H9 (cell line): Measurements from ENCODE around the gene RHBDF1. TPM values are rescaled to one million over a fixed set of nuclear protein-coding genes. Genes with fewer than 3 reads are reported as not detected.
A peak's percentile ranks its signal among the peaks of the same experiment; 100 is the strongest.

Experiments used
- DNase-seq: peaks from one replicate; pipeline ENCODE4 v3.0.0-alpha.2; 2017
- H2AFZ ChIP-seq: one replicate; pipeline ENCODE4 v1.6.1; 2013; ENCODE audit warnings: mild to moderate bottlenecking, low read length, control low read depth, moderate library complexity
- H2AK5ac ChIP-seq: 2 replicates; pipeline ENCODE4 v1.6.1; 2013; ENCODE audit warnings: low read length, control low read depth, mixed read lengths; ENCODE audit not compliant: insufficient read length
- H2BK120ac ChIP-seq: one replicate; pipeline ENCODE4 v1.6.1; 2013; ENCODE audit warnings: low read depth, mild to moderate bottlenecking, low read length, control low read depth, inconsistent platforms; ENCODE audit not compliant: poor library complexity, severe bottlenecking
- H2BK12ac ChIP-seq: 2 replicates; pipeline ENCODE4 v1.6.1; 2013; ENCODE audit warnings: low read length, control low read depth, mixed read lengths, low read depth; ENCODE audit not compliant: insufficient read length
- H2BK15ac ChIP-seq: 2 replicates; pipeline ENCODE4 v1.6.1; 2013; ENCODE audit warnings: low read depth, low read length, control low read depth
- H2BK20ac ChIP-seq: one replicate; pipeline ENCODE4 v1.6.1; 2013; ENCODE audit warnings: low read depth, mild to moderate bottlenecking, low read length, control low read depth, inconsistent platforms; ENCODE audit not compliant: poor library complexity, severe bottlenecking
- H2BK5ac ChIP-seq: 2 replicates; pipeline ENCODE4 v1.6.1; 2013; ENCODE audit warnings: low read length, control low read depth, mixed read lengths; ENCODE audit not compliant: insufficient read length
- H3K14ac ChIP-seq: 2 replicates; pipeline ENCODE4 v1.6.1; 2013; ENCODE audit warnings: low read length, control low read depth; ENCODE audit not compliant: insufficient read depth
- H3K18ac ChIP-seq: 2 replicates; pipeline ENCODE4 v1.6.1; 2013; ENCODE audit warnings: low read depth, mild to moderate bottlenecking, mixed read lengths, low read length, control low read depth; ENCODE audit not compliant: insufficient read length
- H3K23ac ChIP-seq: 2 replicates; pipeline ENCODE4 v1.6.1; 2013; ENCODE audit warnings: low read length, control low read depth, mixed read lengths, low read depth; ENCODE audit not compliant: insufficient read length
- H3K23me2 ChIP-seq: 2 replicates; pipeline ENCODE4 v1.6.1; 2013; ENCODE audit warnings: low read depth, mild to moderate bottlenecking, mixed read lengths, low read length, control low read depth; ENCODE audit not compliant: insufficient read length, poor library complexity, severe bottlenecking
- H3K27ac ChIP-seq: 2 replicates; pipeline ENCODE4 v1.5.1; 2013; ENCODE audit warnings: low read length, control low read depth, mixed read lengths, low read depth; ENCODE audit not compliant: insufficient read length
- H3K27me3 ChIP-seq: 2 replicates; pipeline ENCODE4 v1.6.1; 2013; ENCODE audit warnings: low read length, control low read depth, inconsistent platforms; ENCODE audit not compliant: insufficient read depth
- H3K4ac ChIP-seq: 2 replicates; pipeline ENCODE4 v1.6.1; 2013; ENCODE audit warnings: low read depth, mild to moderate bottlenecking, control low read depth, inconsistent platforms, low read length, moderate library complexity
- H3K4me1 ChIP-seq: 2 replicates; pipeline ENCODE4 v1.6.1; 2013; ENCODE audit warnings: low read length, control low read depth, inconsistent platforms; ENCODE audit not compliant: insufficient read depth
- H3K4me2 ChIP-seq: 2 replicates; pipeline ENCODE4 v1.6.1; 2013; ENCODE audit warnings: low read length, control low read depth, mixed read lengths; ENCODE audit not compliant: insufficient read length, insufficient read depth
- H3K56ac ChIP-seq: 2 replicates; pipeline ENCODE4 v1.6.1; 2013; ENCODE audit warnings: low read depth, mild to moderate bottlenecking, mixed read lengths, low read length, control low read depth; ENCODE audit not compliant: insufficient read length
- H3K79me1 ChIP-seq: 2 replicates; pipeline ENCODE4 v1.6.1; 2013; ENCODE audit warnings: low read depth, mild to moderate bottlenecking, moderate library complexity, low read length, control low read depth, inconsistent platforms; ENCODE audit not compliant: insufficient read depth, poor library complexity, severe bottlenecking
- H3K79me2 ChIP-seq: 2 replicates; pipeline ENCODE4 v1.6.1; 2013; ENCODE audit warnings: low read length, control low read depth, inconsistent platforms; ENCODE audit not compliant: insufficient read depth
- H3K9ac ChIP-seq: 2 replicates; pipeline ENCODE4 v1.6.1; 2013; ENCODE audit warnings: low read length, control low read depth, mixed read lengths; ENCODE audit not compliant: insufficient read length; ENCODE audit errors: extremely low read depth
- H3K9me3 ChIP-seq: one replicate; pipeline ENCODE4 v1.6.1; 2013; ENCODE audit warnings: low read depth, low read length, inconsistent platforms; ENCODE audit not compliant: control insufficient read depth
- H3T11ph ChIP-seq: one replicate; pipeline ENCODE4 v1.6.1; 2013; ENCODE audit warnings: mild to moderate bottlenecking, low read length, control low read depth, inconsistent platforms
- H4K20me1 ChIP-seq: one replicate; pipeline ENCODE4 v1.6.1; 2013; ENCODE audit not compliant: control insufficient read depth, insufficient read length, insufficient read depth
- H4K5ac ChIP-seq: 2 replicates; pipeline ENCODE4 v1.6.1; 2013; ENCODE audit warnings: low read depth, mild to moderate bottlenecking, mixed read lengths, low read length, control low read depth; ENCODE audit not compliant: insufficient read length
- H4K8ac ChIP-seq: replicated peaks from 2 replicates; pipeline ENCODE4 v1.6.1; 2013; ENCODE audit warnings: low read length, control low read depth, mixed read lengths, low read depth; ENCODE audit not compliant: insufficient read length
- H4K91ac ChIP-seq: 2 replicates; pipeline ENCODE4 v1.6.1; 2013; ENCODE audit warnings: low read depth, mild to moderate bottlenecking, moderate library complexity, mixed read lengths, low read length, control low read depth; ENCODE audit not compliant: insufficient read length
- H3K27ac Mint-ChIP-seq, 3 experiments: 2 replicates in 2 of 3; 3 replicates in 1 of 3; pipeline ENCODE4 v1.8.0; 2020 to 2021; ENCODE audit warnings: mixed read lengths in 3 of 3, mild to moderate bottlenecking in 1 of 3, moderate library complexity in 1 of 3
- H3K27me3 Mint-ChIP-seq: 2 replicates; pipeline ENCODE4 v1.8.0; 2021; ENCODE audit warnings: low read depth, mild to moderate bottlenecking, moderate library complexity, mixed read lengths
- H3K36me3 Mint-ChIP-seq, 3 experiments: 2 replicates in 2 of 3; 3 replicates in 1 of 3; pipeline ENCODE4 v1.8.0; 2020 to 2021; ENCODE audit warnings: low read depth in 3 of 3, mixed read lengths in 3 of 3; ENCODE audit not compliant: insufficient read depth in 1 of 3
- H3K4me1 Mint-ChIP-seq, 2 experiments: 2 replicates each; pipeline ENCODE4 v1.8.0; 2020; ENCODE audit warnings: mixed read lengths in 2 of 2
- H3K4me3 Mint-ChIP-seq, 2 experiments: 2 replicates in 1 of 2; 3 replicates in 1 of 2; pipeline ENCODE4 v1.8.0; 2020 to 2021; ENCODE audit warnings: mild to moderate bottlenecking in 2 of 2, mixed read lengths in 2 of 2, moderate library complexity in 1 of 2
- H3K9me3 Mint-ChIP-seq, 2 experiments: 2 replicates in 1 of 2; 3 replicates in 1 of 2; pipeline ENCODE4 v1.8.0; 2020; ENCODE audit warnings: mild to moderate bottlenecking in 2 of 2, mixed read lengths in 2 of 2, moderate library complexity in 1 of 2
- WGBS: extraction: QIAGEN DNeasy Blood & Tissue Kit; methylation state at CpG from one replicate; pipeline ENCODE4 v1.1.7; 2013; ENCODE audit warnings: missing lambda C conversion rate, low lambda C conversion rate, mixed read lengths; ENCODE audit not compliant: insufficient read length; ENCODE audit errors: extremely low coverage; 5-methylcytosine and 5-hydroxymethylcytosine counted together
- total RNA-seq: library from RNA; stranded (reverse); gene quantifications from 2 replicates; pipeline ENCODE4 v1.2.1, GENCODE V29; 2021
- TF ChIP-seq, protein P1 (sequence below): fragments of 200-600 bp; sonication (generic); conservative IDR thresholded peaks from 3 replicates; pipeline ENCODE4 v1.8.0; 2021; ENCODE audit warnings: antibody characterized with exemption, mild to moderate bottlenecking

RHBDF1 gene
- total RNA-seq, 1 experiment from 2014 or later: 34.6 TPM

DNA sequence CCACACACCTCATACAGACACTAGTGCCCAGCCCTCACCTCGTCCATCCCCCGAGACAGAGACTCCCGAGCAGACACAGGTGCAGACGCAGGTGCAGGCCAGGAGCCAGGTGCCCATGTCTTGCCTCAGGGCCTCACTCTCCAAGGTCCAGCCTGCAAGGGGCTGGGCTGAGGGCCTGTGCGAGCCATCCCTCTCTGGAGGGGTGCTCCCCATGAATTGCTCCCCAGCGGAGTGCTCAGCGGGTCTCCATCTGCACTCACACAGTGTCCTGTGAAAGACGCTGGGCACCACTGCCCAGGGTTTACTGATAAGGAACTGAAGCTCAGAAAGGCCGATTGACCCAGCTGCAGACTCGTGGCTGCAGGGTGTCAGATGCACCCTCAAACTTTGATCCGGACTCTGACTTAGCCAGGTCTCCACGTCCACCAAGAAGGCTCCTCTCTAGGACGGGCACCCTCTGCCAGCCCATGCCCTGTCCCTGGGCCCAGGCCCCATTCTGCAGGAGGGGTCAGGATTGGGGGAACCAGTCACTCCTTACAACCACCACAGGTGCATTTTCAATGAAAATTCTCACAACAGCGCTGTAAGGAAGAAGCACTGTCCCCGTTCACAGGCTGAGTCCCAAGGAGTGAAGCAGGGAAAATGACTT, 36.0 kb downstream of the RHBDF1 start:
- Mint-ChIP-seq H3K4me1 (no peaks in the 10 kb centered on the region), H3K27ac (peak overlapping the region in 1 of 3 experiments; percentile 9; a peak in 2 of 7 replicates), H3K9me3 (no peaks in the 10 kb centered on the region), H3K4me3 (no peak overlapping the region), H3K27me3 (no peaks in the 10 kb centered on the region), H3K36me3 (peaks cover 11 to 33% (median 24%) of the 10 kb centered on the region in 3 experiments; a peak in 6 of 7 replicates)
- H3K79me1 ChIP-seq: no peaks in the 10 kb centered on the region
- no peak overlapping the region for H4K8ac ChIP-seq
- no peaks in the 10 kb centered on the region for H4K20me1 ChIP-seq
- WGBS: no CpG with 5 or more reads among the region's 15 CpGs
- H2BK20ac ChIP-seq: no peak overlapping the region
- TF ChIP-seq, protein P1, sequence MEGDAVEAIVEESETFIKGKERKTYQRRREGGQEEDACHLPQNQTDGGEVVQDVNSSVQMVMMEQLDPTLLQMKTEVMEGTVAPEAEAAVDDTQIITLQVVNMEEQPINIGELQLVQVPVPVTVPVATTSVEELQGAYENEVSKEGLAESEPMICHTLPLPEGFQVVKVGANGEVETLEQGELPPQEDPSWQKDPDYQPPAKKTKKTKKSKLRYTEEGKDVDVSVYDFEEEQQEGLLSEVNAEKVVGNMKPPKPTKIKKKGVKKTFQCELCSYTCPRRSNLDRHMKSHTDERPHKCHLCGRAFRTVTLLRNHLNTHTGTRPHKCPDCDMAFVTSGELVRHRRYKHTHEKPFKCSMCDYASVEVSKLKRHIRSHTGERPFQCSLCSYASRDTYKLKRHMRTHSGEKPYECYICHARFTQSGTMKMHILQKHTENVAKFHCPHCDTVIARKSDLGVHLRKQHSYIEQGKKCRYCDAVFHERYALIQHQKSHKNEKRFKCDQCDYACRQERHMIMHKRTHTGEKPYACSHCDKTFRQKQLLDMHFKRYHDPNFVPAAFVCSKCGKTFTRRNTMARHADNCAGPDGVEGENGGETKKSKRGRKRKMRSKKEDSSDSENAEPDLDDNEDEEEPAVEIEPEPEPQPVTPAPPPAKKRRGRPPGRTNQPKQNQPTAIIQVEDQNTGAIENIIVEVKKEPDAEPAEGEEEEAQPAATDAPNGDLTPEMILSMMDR: no peak
- H3K23me2 ChIP-seq: no peaks in the 10 kb centered on the region
- no peak overlapping the region for H3K23ac ChIP-seq
- no peak overlapping the region for H3K9ac ChIP-seq
- no peaks in the 10 kb centered on the region for H3K9me3 ChIP-seq
- no peak overlapping the region for H2AFZ ChIP-seq
- no peaks in the 10 kb centered on the region for H3K4me1 ChIP-seq
- no peak overlapping the region for H2BK12ac ChIP-seq
- no peak overlapping the region for H3K56ac ChIP-seq
- H3K27me3 ChIP-seq: no peaks in the 10 kb centered on the region
- H3K79me2 ChIP-seq: no peaks in the 10 kb centered on the region
- no peak overlapping the region for H3K14ac ChIP-seq
- H4K5ac ChIP-seq: no peak overlapping the region
- H3K27ac ChIP-seq: no peak overlapping the region
- H2BK5ac ChIP-seq: no peak overlapping the region
- no peak overlapping the region for H2AK5ac ChIP-seq
- H3K18ac ChIP-seq: no peak overlapping the region
- H3T11ph ChIP-seq: no peak overlapping the region
- no peak overlapping the region for H3K4me2 ChIP-seq
- no peak overlapping the region for H2BK120ac ChIP-seq
- no peak for DNase-seq
- no peak overlapping the region for H4K91ac ChIP-seq
- no peak overlapping the region for H2BK15ac ChIP-seq
- H3K4ac ChIP-seq: no peak overlapping the region
